ENCODE measurements around the gene RXRA.

DNA sequence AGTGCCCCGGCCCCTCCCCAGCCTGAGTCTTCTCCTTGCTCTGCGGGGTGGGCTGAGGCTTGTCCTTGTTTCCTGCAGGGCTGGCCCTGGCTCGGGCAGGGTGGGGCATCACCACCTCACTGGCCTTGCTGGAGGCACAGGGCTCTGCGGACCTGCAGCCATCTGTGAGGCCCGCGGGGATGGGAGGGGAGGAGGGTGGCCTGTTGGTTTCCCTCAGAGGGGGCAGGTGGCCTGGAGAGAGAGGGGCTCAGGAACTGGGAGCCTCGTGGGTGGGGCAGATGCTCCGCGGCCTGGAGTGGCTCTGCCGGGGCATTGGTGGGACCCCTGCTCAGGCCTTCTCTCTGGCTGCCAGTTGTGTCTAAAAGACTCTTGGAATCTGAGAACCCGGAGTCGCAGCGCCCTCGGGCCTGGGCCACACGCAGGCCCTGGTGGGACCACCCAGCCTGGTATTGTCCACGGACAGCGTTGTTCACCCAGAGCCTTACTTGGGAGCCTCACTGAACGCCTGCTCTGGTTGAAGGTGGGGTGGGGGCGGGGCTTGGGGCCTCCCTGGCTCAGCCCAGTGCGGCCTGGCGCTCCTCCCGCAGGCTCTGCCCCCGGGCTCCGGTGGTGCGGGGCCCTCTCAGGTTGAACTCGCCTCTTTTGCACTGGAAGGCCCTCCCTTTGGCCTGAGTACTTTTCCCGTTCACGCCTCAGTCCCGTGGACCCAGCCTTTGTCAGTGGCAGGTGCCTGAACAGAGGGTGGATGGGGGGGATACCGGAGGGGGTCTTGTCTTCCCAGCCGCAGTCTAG is 111.3 kb downstream of the RXRA start:
- TF ChIP-seq, protein P1, sequence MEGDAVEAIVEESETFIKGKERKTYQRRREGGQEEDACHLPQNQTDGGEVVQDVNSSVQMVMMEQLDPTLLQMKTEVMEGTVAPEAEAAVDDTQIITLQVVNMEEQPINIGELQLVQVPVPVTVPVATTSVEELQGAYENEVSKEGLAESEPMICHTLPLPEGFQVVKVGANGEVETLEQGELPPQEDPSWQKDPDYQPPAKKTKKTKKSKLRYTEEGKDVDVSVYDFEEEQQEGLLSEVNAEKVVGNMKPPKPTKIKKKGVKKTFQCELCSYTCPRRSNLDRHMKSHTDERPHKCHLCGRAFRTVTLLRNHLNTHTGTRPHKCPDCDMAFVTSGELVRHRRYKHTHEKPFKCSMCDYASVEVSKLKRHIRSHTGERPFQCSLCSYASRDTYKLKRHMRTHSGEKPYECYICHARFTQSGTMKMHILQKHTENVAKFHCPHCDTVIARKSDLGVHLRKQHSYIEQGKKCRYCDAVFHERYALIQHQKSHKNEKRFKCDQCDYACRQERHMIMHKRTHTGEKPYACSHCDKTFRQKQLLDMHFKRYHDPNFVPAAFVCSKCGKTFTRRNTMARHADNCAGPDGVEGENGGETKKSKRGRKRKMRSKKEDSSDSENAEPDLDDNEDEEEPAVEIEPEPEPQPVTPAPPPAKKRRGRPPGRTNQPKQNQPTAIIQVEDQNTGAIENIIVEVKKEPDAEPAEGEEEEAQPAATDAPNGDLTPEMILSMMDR (IDR thresholded peaks at IDR 0.05; ENCODE audit: insufficient read depth, low read length), result no peak
- no peak for TF ChIP-seq POLR2AphosphoS5 (IDR thresholded peaks at IDR 0.05; ENCODE audit: low read depth)
- TF ChIP-seq, protein P2, sequence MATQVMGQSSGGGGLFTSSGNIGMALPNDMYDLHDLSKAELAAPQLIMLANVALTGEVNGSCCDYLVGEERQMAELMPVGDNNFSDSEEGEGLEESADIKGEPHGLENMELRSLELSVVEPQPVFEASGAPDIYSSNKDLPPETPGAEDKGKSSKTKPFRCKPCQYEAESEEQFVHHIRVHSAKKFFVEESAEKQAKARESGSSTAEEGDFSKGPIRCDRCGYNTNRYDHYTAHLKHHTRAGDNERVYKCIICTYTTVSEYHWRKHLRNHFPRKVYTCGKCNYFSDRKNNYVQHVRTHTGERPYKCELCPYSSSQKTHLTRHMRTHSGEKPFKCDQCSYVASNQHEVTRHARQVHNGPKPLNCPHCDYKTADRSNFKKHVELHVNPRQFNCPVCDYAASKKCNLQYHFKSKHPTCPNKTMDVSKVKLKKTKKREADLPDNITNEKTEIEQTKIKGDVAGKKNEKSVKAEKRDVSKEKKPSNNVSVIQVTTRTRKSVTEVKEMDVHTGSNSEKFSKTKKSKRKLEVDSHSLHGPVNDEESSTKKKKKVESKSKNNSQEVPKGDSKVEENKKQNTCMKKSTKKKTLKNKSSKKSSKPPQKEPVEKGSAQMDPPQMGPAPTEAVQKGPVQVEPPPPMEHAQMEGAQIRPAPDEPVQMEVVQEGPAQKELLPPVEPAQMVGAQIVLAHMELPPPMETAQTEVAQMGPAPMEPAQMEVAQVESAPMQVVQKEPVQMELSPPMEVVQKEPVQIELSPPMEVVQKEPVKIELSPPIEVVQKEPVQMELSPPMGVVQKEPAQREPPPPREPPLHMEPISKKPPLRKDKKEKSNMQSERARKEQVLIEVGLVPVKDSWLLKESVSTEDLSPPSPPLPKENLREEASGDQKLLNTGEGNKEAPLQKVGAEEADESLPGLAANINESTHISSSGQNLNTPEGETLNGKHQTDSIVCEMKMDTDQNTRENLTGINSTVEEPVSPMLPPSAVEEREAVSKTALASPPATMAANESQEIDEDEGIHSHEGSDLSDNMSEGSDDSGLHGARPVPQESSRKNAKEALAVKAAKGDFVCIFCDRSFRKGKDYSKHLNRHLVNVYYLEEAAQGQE (IDR thresholded peaks at IDR 0.05; ENCODE audit: insufficient replicate concordance, low read depth), result no peak
- no peak for TF ChIP-seq GABPA (IDR thresholded peaks at IDR 0.05; ENCODE audit: low read depth)
